ENCODE data around the gene EEF1B2.
"Not testable (repeated sequence)": the region's sequence is repeated elsewhere in the genome, so short reads cannot be mapped to it uniquely, and the experiment has no call there.

The EEF1B2 gene

DNA sequence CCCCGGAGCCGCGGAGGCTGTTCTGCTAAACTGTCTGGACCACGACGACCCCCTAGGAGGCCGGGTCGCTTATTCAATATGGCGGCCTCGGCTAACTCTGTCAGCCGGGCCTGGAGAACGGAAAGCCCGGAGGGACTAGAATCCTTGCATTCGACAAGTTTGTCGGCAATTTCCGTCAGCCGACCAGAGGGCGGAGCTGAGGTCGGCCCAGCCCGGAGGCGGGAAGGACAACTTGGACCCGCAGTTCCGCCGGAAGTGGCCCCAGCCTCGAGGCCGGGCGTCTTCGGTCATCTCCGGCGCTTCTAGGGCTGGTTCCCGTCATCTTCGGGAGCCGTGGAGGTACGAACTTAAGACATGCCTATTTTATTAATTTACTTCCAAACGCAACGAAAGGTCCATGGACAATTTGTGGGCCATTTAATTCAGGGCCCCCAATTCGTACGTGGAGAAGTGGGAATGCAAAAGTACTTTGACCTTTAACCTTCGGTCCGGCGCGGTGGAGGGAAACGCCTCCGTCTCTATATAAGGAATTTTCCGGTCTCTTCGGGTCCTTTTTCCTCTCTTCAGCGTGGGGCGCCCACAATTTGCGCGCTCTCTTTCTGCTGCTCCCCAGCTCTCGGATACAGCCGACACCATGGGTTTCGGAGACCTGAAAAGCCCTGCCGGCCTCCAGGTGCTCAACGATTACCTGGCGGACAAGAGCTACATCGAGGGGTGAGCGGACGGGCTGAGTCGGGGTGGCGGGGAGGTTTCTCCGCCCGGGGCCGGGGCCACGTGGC is at the start of gene EEF1B2, which contains the start of gene NDUFS1:
Gene EEF1B2, plus strand, starts transcription at position 550 of the 779 bp plus-strand sequence. Its CDS starts 85 bp downstream, at position 635.
Gene NDUFS1, minus strand, starts transcription at position 99 of the 779 bp plus-strand sequence. CDS start 5,766 bp downstream, outside the sequence.
- DNase-seq: peak; percentile 97

DNA sequence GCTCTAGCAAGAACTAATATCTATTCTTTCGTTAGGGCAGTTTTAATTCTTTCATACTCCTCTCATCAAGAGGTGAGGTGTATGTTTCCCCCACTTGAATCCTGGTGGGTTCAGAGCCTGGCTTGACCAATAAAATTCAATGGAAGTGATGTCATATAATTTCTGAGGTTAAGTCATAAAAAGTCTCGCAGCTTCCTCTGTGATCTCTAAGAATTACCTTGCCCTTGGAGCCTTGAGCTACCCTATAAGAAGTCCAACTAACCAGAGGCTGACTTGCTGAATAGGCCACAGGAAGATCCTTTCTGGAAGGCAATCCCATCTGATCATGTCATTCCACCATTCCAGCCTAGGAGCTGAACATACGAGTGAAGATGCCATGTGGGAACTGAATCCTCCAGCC is 47.6 kb upstream of the EEF1B2 start:
- no peak for DNase-seq

DNA sequence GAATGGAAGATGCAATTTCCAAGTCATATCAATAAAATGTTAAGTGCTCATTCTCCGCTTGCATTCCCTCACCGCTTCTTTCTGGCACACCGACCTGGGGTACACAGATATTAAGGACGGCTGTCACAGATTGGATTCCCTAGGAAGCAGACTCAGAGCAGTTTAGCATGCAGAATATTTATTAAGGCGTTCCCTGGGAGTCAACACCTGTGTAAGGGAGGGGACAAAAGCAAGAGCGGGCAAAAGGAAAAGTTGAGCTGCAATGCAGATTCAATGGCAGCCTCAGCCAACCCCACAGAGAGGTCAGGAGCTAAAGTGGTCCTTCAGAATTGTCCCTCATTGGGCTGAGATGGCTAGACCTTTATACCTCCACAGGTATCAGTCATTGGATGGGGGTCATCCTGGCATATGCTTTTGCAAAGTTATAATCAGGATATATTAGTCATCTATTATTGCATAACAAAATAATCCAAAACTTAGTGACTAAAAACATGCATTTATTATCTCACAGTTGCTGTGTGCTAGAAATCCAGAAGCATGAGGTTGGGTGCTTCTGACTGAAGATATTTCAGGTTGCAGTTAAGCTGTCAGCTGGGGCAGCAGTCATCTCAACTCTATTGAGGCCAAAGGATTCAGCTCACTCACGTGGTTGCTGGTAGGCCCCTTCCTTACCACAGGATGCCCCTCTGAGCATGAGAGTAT is 46.7 kb upstream of the EEF1B2 start:
- no peak for DNase-seq

GRCh38 chr2:206115026-206115578 is 44.6 kb upstream of the EEF1B2 start:
- DNase-seq: no peak

- no peak for DNase-seq
Measured at GRCh38 chr2:206116278-206116677, 43.4 kb upstream of the EEF1B2 start.

GRCh38 chr2:206122569-206122968 is 37.1 kb upstream of the EEF1B2 start:
- not testable (repeated sequence) for DNase-seq

DNA sequence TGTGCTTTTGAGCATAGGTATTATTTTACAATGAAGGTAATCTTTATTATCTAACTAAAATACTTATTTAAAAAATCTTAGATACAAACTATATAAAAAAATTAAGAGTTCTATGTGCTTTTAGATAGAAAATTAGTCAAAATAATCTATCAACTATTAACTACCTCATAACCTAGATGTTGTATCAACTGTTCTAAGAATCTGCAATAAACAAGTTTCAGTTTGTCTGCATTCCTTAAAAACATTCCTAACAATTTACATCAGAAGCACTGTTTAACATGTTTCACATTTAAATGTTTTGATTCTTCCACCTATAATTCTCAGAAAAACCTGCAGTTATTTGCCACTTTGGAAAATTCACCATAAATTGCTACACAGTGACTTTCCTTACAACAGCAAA is 33.8 kb upstream of the EEF1B2 start:
- DNase-seq: no peak

- no peak for DNase-seq
Measured at GRCh38 chr2:206127656-206128055, 32.0 kb upstream of the EEF1B2 start.

- DNase-seq: no peak
Measured at GRCh38 chr2:206143451-206143850, 16.2 kb upstream of the EEF1B2 start.

DNA sequence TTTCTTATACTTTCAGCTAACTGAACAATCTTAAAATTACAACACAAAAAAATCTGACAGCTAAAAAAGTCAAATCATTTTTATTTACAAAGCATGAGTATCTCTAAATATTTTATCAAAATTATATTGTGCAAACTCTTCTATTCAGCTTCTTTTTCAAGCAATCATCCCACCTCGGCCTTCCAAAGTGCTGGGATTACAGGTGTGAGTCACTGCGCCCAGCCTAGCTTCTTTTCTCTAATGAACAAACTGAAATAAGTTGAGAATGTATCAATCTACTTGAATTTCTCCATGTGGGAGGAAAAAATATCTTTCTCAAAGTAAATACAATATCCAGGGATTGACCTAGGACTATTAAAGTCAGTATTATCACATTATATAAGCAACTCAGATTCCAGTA is 15.3 kb upstream of the EEF1B2 start:
- no peak for DNase-seq

GRCh38 chr2:206145665-206146064 is 14.0 kb upstream of the EEF1B2 start:
- no peak for DNase-seq

- no peak for DNase-seq
Measured at GRCh38 chr2:206149330-206149729, 10.4 kb upstream of the EEF1B2 start.

DNA sequence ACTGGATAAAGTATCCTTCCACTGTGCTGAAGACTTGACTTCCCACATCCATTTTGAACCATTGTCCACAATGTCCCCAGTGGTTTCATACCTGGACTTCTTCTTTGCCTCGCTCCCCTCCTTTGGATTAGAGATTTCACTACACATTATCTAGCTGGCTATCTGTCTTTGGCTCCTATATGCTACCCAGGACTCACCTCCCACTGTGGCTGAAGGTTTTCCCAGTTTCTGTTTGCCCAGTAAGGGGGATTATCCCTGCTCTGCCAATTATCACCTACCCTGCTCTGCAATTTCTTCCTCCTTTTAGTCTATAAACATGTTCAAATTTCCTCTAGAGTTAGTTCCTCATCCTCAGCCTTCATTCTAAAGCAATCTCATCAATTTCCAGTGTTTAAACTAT is 9.5 kb upstream of the EEF1B2 start:
- DNase-seq: no peak

GRCh38 chr2:206150631-206151030 is 9.1 kb upstream of the EEF1B2 start:
- DNase-seq: no peak

DNA sequence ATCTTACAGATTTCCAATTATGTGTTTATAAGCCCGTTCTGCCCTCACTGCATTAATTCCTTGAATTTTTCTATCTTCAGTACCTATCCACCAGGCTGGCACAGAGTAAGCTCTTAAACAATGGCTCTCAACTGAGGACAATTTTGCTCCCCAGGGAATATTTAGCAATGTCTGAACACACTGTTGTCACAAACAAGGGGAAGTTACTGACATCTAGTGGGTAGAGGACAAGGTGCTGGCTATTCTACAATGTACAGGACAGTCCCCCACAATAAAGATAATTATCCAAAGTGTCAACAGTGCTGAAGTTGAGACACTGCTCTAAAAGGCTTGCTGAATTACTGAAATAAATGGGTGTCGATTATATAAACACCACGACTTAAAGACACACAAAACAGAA is 5.5 kb upstream of the EEF1B2 start:
- peak; percentile 16 for DNase-seq

- not testable (repeated sequence) for DNase-seq
Measured at GRCh38 chr2:206157014-206157413, 2.7 kb upstream of the EEF1B2 start.

DNA sequence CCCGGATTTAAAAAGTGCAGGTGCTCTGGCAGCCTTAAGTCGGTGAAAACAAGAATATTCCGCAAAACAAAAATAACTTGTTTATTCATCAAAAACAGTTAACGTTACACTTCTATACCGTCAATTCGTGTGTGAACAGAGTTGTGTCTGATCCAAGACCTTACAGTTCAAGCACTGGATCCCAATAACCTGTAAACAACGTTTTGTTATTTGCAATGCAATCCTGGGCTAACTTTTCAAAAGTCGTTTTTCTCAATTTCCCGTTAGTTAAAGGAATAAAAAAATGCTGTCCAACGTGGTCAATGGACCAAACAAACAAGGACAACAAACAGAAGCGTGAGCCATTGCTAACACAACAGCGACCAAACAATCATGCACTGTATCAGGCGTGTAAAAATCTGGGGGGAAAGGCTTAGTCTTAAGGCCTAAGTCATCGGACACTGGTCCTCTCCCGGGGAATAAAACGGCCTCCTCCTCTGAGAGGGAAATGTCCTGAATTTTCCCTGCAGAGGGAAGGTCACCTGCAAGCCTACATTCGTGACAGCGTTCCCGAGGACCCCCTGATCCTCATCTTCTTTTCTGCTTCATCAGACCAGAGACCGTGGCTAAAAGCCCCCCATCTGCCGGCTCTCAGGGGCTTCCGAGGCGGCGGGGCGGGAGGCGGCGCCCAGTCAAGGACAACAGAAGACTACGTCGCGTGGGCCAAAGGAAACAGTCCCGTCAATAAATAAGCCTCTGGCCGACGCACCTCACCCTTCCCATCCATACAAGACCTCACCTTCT is 941 bp upstream of the EEF1B2 start:
- peak; percentile 44 for DNase-seq

- peak; percentile 82 for DNase-seq
Measured at GRCh38 chr2:206160125-206160806, 571 bp downstream of the EEF1B2 start.

GRCh38 chr2:206160807-206161179 is 1.1 kb downstream of the EEF1B2 start:
- no peak for DNase-seq

GRCh38 chr2:206162401-206162800 is 2.7 kb downstream of the EEF1B2 start:
- not testable (repeated sequence) for DNase-seq

DNA sequence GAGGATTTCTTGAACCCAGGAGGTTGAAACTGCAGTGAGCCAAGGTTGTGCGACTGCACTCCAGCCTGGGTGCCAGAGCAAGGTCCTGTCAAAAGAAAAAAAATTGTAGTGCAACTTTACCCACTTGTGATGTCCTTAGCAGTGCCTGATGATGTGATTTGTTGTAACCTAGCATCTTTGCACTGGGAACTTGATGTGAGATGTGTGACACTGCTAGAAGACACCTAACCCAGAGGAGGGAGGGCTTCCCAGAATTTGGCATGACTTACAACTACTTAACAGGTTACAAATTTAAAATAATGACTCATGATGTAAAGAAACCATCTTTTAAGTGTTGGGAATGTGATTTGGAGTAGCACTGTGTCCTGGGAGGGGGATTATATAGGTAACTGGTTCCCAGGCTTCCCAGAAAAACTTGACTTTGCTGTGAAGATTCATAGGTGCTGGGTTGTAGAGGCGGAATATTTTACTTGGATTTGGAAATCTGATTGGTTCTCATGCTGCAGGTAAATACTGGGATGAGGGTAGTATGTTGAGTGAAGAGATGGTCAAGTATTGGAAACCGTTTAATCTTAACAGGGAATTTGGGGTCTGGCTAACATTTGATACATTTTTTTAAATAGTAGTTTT is 3.7 kb downstream of the EEF1B2 start:
- DNase-seq: no peak

DNA sequence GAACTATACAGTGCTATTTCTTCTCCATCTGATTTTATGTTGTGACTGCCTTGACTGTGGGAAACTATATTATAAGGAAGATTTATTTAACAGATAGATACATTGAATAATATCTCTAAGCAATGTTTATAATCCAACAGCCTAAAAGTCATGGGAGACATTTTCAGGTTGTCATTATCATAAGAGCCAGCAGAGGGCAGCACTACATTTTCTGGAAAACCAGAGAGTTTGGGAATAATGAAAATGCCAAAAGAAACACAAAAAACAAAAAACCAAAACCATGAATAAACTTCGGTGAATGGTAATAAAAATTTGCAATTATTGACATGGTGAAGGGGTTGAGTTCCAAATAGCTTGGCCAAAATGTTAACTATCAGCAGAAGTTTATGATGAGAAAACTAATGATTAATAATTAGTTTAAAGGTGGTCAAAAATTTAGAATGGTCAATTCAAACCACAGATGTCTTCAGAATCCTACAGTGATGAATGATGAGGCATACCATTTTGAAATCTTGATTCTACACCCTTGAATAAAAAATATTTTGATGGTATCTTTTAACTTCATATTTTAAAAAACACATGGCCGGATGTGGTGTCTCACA is 4.7 kb downstream of the EEF1B2 start:
- no peak for DNase-seq
